EL (cell line): Measurements from ENCODE around the gene MACROD2.

Experiments used
- DNase-seq: peaks from one replicate; pipeline ENCODE4 v3.0.0-alpha.2; 2016

The MACROD2 gene

GRCh38 chr20:15812696-15813095 is 1817.4 kb downstream of the MACROD2 start:
- no peak for DNase-seq

GRCh38 chr20:15814360-15814759 is 1819.0 kb downstream of the MACROD2 start:
- no peak for DNase-seq

GRCh38 chr20:15814911-15815310 is 1819.6 kb downstream of the MACROD2 start:
- peak; percentile 45 for DNase-seq

- no peak for DNase-seq
Observed at GRCh38 chr20:15817351-15817750, 1822.0 kb downstream of the MACROD2 start.

- no peak for DNase-seq
Observed at GRCh38 chr20:15818651-15819071, 1823.3 kb downstream of the MACROD2 start.

- DNase-seq: no peak
Observed at GRCh38 chr20:15823718-15824117, 1828.4 kb downstream of the MACROD2 start.

GRCh38 chr20:15827628-15828027 is 1832.3 kb downstream of the MACROD2 start:
- DNase-seq: no peak

GRCh38 chr20:15831201-15831600 is 1835.9 kb downstream of the MACROD2 start:
- no peak for DNase-seq

- no peak for DNase-seq
Observed at GRCh38 chr20:15832512-15832911, 1837.2 kb downstream of the MACROD2 start.

- DNase-seq: no peak
Observed at GRCh38 chr20:15834857-15835256, 1839.5 kb downstream of the MACROD2 start.

GRCh38 chr20:15835811-15836210 is 1840.5 kb downstream of the MACROD2 start:
- no peak for DNase-seq

- no peak for DNase-seq
Observed at GRCh38 chr20:15836634-15837033, 1841.3 kb downstream of the MACROD2 start.

- no peak for DNase-seq
Observed at GRCh38 chr20:15837563-15837962, 1842.2 kb downstream of the MACROD2 start.

GRCh38 chr20:15838466-15838865 is 1843.2 kb downstream of the MACROD2 start:
- DNase-seq: no peak

GRCh38 chr20:15840636-15841301 is 1845.5 kb downstream of the MACROD2 start:
- DNase-seq: no peak

- DNase-seq: no peak
Observed at GRCh38 chr20:15842872-15843271, 1847.6 kb downstream of the MACROD2 start.

GRCh38 chr20:15843777-15844176 is 1848.5 kb downstream of the MACROD2 start:
- DNase-seq: no peak

- DNase-seq: no peak
Observed at GRCh38 chr20:15847196-15847784, 1852.0 kb downstream of the MACROD2 start.

- no peak for DNase-seq
Observed at GRCh38 chr20:15848126-15848525, 1852.8 kb downstream of the MACROD2 start.

- no peak for DNase-seq
Observed at GRCh38 chr20:15848995-15849610, 1853.8 kb downstream of the MACROD2 start.

GRCh38 chr20:15851576-15852215 is 1856.4 kb downstream of the MACROD2 start:
- no peak for DNase-seq

GRCh38 chr20:15854911-15855310 is 1859.6 kb downstream of the MACROD2 start:
- no peak for DNase-seq

- DNase-seq: no peak
Observed at GRCh38 chr20:15857173-15857784, 1862.0 kb downstream of the MACROD2 start.
